Measurements from ENCODE around the gene TOX4. TPM values are rescaled to one million over a fixed set of nuclear protein-coding genes. Genes with fewer than 3 reads are reported as not detected.
A peak's percentile ranks its signal among the peaks of the same experiment; 100 is the strongest.

TOX4 gene
- total and polyA plus RNA-seq, 9 of the 15 experiments (the other 6 are each of a cell fraction or from before 2014, with no cell fraction given): 9.9 to 76.5 (median 41.0) TPM

GRCh38 chr14:21527318-21527679, 50.3 kb downstream of the TOX4 start:
- WGBS (ENCODE audit: insufficient coverage, low coverage, missing lambda C conversion rate): 20% methylated on average over 1 of the region's 1 CpG
- intact Hi-C loops (cut with micrococcal nuclease) (loop anchor here (2.0 kb wide), 1 partner anchor 16 kb away; the partner anchor contains the start of gene METTL3), in situ Hi-C loops (cut with MboI) (no loop called here)
- ATAC-seq (no peak), DNase-seq (ENCODE audit: extremely low read depth in 1 of 4, low spot score in 3 of 4) (no peak), FAIRE-seq (no peak)
- 0 out of 2 replicates have a peak, but pooled peaks have one; percentile 8 for TF ChIP-seq NFRKB (IDR thresholded peaks at IDR 0.05; ENCODE audit: low read depth)
- no peak for TF ChIP-seq CREBBP (IDR thresholded peaks at IDR 0.05; ENCODE audit: low read depth, low read length)
- no peak for TF ChIP-seq ATF7 (IDR thresholded peaks at IDR 0.05)
- no peak for TF ChIP-seq THRAP3 (IDR thresholded peaks at IDR 0.05; ENCODE audit: borderline replicate concordance)
- no peaks in the 10 kb centered on the region for H4K20me1 ChIP-seq (replicated peaks; ENCODE audit: control insufficient read depth, insufficient read depth, low read length)
- no TSS peak for BruUV-seq (replicated peaks)
- CTCF ChIA-PET (ENCODE audit: low intra/inter-chr PET ratio): no interaction called here
- no peaks in the 10 kb centered on the region for H3K27me3 ChIP-seq (ENCODE audit: control insufficient read depth in 2 of 2, insufficient read depth in 2 of 2, low read length in 2 of 2)
- 0 out of 2 replicates have a peak overlapping the region, but pooled peaks have one; percentile 68 for H3K4me3 ChIP-seq
- peaks cover 34 to 38% of the 10 kb centered on the region in 2 experiments for H3K4me1 ChIP-seq (replicated peaks in 1 of 2; ENCODE audit: control insufficient read depth in 2 of 2, insufficient read depth in 2 of 2, low read length in 2 of 2)
- H3K27ac ChIP-seq (ENCODE audit: extremely low read depth, low read depth, low read length): peak overlapping the region; percentile 80
- H2AFZ ChIP-seq (ENCODE audit: low read depth, low read length): peak overlapping the region; percentile 89
- H3K9me3 ChIP-seq (replicated peaks; ENCODE audit: control insufficient read depth, insufficient read depth, low read depth, low read length): no peaks in the 10 kb centered on the region
- H3K79me2 ChIP-seq (ENCODE audit: control insufficient read depth, insufficient read depth, low read length): peaks cover 22% of the 10 kb centered on the region
- no peaks in the 10 kb centered on the region for H3K9me1 ChIP-seq (ENCODE audit: control insufficient read depth, insufficient read depth, low read length)
- peak overlapping the region; percentile 76 for H3K4me2 ChIP-seq (ENCODE audit: insufficient read depth, low read length)
- peaks cover 25% of the 10 kb centered on the region; the same call in 2 of the 3 replicates for H3K36me3 ChIP-seq (ENCODE audit: control insufficient read depth, insufficient read depth, low read length)
- POLR2A ChIA-PET: interaction anchor here (0.6 to 3.5 kb wide), 4 partner anchors 9 to 59 kb away, joined by 3 to 39 read pairs (median 4); partner anchors contain the start of gene METTL3
- H3K9ac ChIP-seq (ENCODE audit: insufficient read depth in 1 of 2, low read depth in 2 of 2, low read length in 2 of 2): peak overlapping the region in 1 of 2 experiments; percentile 65; a peak in 3 of 4 replicates
